Tibial nerve (tissue), 4 donors: ENCODE measurements around the gene HOXA5. TPM values are rescaled to one million over a fixed set of nuclear protein-coding genes. Genes with fewer than 3 reads are reported as not detected.
A peak's percentile ranks its signal among the peaks of the same experiment; 100 is the strongest.

Experiments
- DNase-seq, 2 donors: peaks; one replicate each; pipeline ENCODE4 v3.0.0-alpha.2; 2019; ENCODE audit warnings: low spot score in 2 of 2
- H3K27ac ChIP-seq, 4 donors: fragments of 200-600 bp; sonication (generic) in 3 of 4; one replicate each; pipeline ENCODE4 v1.5.1; 2017 to 2019; ENCODE audit warnings: mild to moderate bottlenecking in 1 of 4
- H3K27me3 ChIP-seq, 2 donors: fragments of 200-600 bp; sonication (generic) in 1 of 2; one replicate each; pipeline versions ENCODE4 v1.5.1 to v1.6.0; 2017 to 2019
- H3K36me3 ChIP-seq, 3 donors: fragments of 200-600 bp; sonication (generic); one replicate each; pipeline ENCODE4 v1.5.1; 2018 to 2019
- H3K4me1 ChIP-seq, 4 donors: fragments of 200-600 bp; sonication (generic) in 3 of 4; one replicate each; pipeline ENCODE4 v1.5.1; 2017 to 2019
- H3K4me3 ChIP-seq, 4 donors: fragments of 200-600 bp; sonication (generic) in 3 of 4; one replicate each; pipeline ENCODE4 v1.5.1; 2017 to 2019; ENCODE audit warnings: mild to moderate bottlenecking in 1 of 4, moderate library complexity in 1 of 4
- H3K9me3 ChIP-seq, 4 donors: fragments of 200-600 bp; sonication (generic) in 3 of 4; one replicate each; pipeline ENCODE4 v1.5.1; 2017 to 2019
- EP300 ChIP-seq, 2 donors: sonication (generic); formaldehyde crosslinking; IDR thresholded peaks; one replicate each; pipeline ENCODE4 v1.6.1; 2017; ENCODE audit warnings: antibody characterized with exemption in 2 of 2, mild to moderate bottlenecking in 1 of 2
- POLR2A ChIP-seq, 2 donors: fragments of 450-650 bp; IDR thresholded peaks; one replicate each; pipeline ENCODE4 v1.6.1; 2017; ENCODE audit warnings: antibody characterized with exemption in 2 of 2, mild to moderate bottlenecking in 2 of 2, moderate library complexity in 2 of 2
- WGBS, 2 donors: methylation state at CpG; one replicate each; pipeline ENCODE4 v1.1.5; 2018; 5-methylcytosine and 5-hydroxymethylcytosine counted together
- total RNA-seq, 4 donors: library from RNA; depleted of rRNA; stranded (reverse); fragments of >200 nt; gene quantifications; one replicate each; pipeline ENCODE4 v1.1.0, GENCODE V29; 2016
- TF ChIP-seq, protein P1 (sequence below), 5 experiments: fragments of 200-600 bp in 3 of 5; fragments of 450-650 bp in 2 of 5; sonication (generic) in 3 of 5; IDR thresholded peaks; one replicate each; pipeline ENCODE4 v1.5.1; 2016 to 2019; ENCODE audit warnings: antibody characterized with exemption in 5 of 5, mild to moderate bottlenecking in 3 of 5, moderate library complexity in 2 of 5

Gene HOXA5
- total RNA-seq, 4 donors from 2014 or later, result 12.0 to 25.9 (median 16.6) TPM

DNA sequence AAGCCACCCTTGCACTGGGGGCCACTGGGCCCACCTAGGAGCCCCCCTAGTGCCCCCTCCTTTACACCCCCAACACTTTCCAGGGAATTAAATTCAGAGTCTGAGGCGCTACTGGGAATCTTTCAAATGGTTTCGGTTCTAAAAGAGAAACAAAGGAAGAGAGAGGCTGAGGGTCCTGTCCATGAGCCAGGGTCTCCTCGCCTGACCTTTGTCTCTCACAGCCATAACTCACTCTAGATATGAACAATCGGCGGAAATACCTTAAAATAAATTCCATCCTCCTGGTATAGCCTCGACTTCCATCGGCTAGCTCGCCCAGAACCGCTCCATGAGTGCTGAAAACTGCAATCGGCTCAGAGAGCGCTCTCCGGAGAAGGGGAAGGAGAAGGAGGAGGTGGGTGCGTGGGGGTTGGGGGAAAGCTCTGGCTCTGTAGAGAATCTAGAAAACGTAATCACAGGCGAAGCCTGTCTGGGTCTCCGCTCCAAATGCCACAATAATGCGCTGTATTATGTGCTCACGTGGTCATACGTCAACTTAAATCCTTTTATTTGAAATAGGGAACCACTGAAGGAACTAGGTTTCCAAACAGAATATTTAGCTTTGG, 25.5 kb downstream of the HOXA5 start:
- H3K9me3 ChIP-seq, result no peaks in the 10 kb centered on the region
- no peak for TF ChIP-seq POLR2A (IDR thresholded peaks at IDR 0.05)
- TF ChIP-seq, protein P1, sequence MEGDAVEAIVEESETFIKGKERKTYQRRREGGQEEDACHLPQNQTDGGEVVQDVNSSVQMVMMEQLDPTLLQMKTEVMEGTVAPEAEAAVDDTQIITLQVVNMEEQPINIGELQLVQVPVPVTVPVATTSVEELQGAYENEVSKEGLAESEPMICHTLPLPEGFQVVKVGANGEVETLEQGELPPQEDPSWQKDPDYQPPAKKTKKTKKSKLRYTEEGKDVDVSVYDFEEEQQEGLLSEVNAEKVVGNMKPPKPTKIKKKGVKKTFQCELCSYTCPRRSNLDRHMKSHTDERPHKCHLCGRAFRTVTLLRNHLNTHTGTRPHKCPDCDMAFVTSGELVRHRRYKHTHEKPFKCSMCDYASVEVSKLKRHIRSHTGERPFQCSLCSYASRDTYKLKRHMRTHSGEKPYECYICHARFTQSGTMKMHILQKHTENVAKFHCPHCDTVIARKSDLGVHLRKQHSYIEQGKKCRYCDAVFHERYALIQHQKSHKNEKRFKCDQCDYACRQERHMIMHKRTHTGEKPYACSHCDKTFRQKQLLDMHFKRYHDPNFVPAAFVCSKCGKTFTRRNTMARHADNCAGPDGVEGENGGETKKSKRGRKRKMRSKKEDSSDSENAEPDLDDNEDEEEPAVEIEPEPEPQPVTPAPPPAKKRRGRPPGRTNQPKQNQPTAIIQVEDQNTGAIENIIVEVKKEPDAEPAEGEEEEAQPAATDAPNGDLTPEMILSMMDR (IDR thresholded peaks at IDR 0.05), result no peak
- TF ChIP-seq EP300 (IDR thresholded peaks at IDR 0.05), result no peak
- 59 to 62% methylated on average over 19 of the region's 19 CpGs for WGBS, 2 donors
- H3K4me3 ChIP-seq, result peak overlapping the region in 1 of 4 donors; percentile 4
- H3K36me3 ChIP-seq, result peaks cover 0 to 16% (median 0%) of the 10 kb centered on the region in 3 donors
- H3K4me1 ChIP-seq, result peaks cover 0 to 52% (median 1%) of the 10 kb centered on the region in 4 donors
- no peak for DNase-seq
- H3K27ac ChIP-seq, result peak overlapping the region in 3 of 4 donors; percentile 4 to 29 (median 19)
- H3K27me3 ChIP-seq, result peaks cover 0 to 40% of the 10 kb centered on the region in 2 donors

DNA sequence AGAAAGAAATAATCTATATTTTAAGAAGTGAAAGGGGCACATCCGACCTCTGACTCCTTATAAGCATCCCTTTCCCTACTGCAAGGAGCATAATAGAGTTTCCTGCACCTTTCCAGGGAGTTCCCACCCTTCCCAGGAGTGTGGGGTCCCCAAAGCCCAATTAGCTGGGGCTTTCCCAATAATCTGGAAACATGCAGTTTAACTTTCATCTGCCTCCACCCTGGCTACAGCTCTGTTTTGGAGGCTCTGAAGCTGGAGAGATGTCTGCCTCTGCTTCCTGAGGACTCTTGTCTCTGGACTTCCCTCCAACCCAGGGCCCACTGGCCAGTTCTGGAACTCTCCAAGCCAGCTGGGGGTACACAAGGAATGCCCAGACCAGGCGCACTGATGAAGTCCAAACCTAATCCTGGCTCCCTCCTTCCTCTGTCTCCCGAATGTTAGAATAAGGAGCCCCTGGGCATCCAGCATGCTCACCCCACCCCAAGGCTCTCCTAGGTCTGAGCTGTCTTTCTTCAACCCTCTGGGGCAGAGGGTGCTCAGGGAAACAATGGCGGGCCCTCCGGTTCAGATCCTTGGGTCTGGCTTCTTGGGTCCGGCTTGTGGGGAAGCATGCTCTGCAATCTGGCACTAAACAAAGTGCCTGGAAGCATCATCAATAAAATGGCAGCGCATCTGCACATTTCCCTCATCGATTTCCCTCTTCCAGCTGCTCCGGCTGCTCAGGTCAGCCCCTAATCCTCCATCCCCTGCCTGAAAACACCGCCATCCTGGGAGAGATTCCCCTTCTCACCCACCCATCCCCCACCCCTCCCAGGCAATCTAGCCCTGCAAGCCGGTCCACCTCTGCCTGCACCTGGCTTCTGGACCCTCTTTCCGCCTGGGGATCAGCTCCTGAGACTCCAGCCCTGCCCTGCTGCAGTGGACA, 26.3 kb downstream of the HOXA5 start:
- H3K4me3 ChIP-seq, result peak overlapping the region in 1 of 4 donors; percentile 4
- WGBS, 2 donors, result 76 to 78% methylated on average over 12 of the region's 12 CpGs

DNA sequence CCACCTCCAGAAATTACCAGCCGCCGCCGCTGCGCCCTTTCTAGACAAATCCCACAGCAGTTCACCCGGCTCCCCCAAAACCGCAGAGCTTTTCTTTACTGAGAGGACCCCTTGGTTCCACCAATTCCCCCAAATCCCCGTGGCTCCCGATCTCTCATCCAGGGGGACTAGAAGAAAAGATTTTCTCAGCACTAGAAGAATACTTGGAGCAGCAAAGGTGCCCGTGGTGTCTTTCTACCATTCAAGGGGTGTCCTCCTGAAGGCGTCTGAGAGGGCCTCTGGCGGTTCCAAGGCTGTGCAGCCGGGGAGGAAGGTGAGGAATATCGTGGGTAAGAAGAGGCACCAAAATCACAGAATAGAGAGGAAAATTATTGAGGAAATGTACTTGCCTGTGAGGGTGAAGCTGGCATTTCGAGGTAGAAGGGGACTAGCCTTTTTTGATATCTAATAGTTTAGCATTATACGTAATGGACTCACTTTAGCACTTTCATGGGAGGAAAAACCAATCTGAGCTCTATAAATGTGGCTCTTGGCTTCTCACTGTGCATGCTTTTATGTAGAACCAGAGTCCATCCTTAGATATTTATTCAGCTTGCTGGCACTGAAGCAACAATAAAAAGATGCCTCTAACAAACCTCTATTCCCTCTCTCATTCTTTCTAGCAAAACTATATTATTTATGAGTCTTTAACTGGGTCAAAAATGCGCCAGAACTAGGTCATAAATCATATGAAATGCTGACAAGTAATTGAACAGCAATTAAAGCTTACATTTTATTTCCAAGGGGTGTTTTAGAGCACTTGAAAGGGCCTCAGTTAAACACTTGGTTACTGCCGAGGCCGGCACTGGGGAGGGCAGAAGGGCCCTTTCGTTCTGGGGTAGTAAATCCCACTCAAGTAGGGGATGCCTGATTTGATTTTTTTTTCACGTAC, 27.2 kb downstream of the HOXA5 start:
- DNase-seq, result no peak
- H3K27ac ChIP-seq, result peak overlapping the region in 2 of 4 donors; percentile 29 to 83
- WGBS, 2 donors, result 78 to 81% methylated on average over 20 of the region's 20 CpGs
- peaks cover 0 to 7% (median 0%) of the 10 kb centered on the region in 3 donors for H3K36me3 ChIP-seq
- H3K4me3 ChIP-seq, result peak overlapping the region in 2 of 4 donors; percentile 6 to 18
- peaks cover 0 to 47% of the 10 kb centered on the region in 2 donors for H3K27me3 ChIP-seq
- H3K4me1 ChIP-seq, result peaks cover 0 to 59% (median 1%) of the 10 kb centered on the region in 4 donors
- no peaks in the 10 kb centered on the region for H3K9me3 ChIP-seq
- TF ChIP-seq POLR2A (IDR thresholded peaks at IDR 0.05), result no peak
- TF ChIP-seq, protein P1 (IDR thresholded peaks at IDR 0.05), result no peak
- no peak for TF ChIP-seq EP300 (IDR thresholded peaks at IDR 0.05)

More for the DNA sequence above, 26.3 kb downstream of the HOXA5 start:
- Histone ChIP-seq H3K9me3 (no peaks in the 10 kb centered on the region), H3K27ac (peak overlapping the region in 3 of 4 donors; percentile 19 to 83 (median 29)), H3K36me3 (peaks cover 0 to 11% (median 0%) of the 10 kb centered on the region in 3 donors), H3K27me3 (peaks cover 0 to 47% of the 10 kb centered on the region in 2 donors), H3K4me1 (peaks cover 0 to 54% (median 1%) of the 10 kb centered on the region in 4 donors)
- no peak for DNase-seq
- TF ChIP-seq, protein P1 (IDR thresholded peaks at IDR 0.05), result no peak

DNA sequence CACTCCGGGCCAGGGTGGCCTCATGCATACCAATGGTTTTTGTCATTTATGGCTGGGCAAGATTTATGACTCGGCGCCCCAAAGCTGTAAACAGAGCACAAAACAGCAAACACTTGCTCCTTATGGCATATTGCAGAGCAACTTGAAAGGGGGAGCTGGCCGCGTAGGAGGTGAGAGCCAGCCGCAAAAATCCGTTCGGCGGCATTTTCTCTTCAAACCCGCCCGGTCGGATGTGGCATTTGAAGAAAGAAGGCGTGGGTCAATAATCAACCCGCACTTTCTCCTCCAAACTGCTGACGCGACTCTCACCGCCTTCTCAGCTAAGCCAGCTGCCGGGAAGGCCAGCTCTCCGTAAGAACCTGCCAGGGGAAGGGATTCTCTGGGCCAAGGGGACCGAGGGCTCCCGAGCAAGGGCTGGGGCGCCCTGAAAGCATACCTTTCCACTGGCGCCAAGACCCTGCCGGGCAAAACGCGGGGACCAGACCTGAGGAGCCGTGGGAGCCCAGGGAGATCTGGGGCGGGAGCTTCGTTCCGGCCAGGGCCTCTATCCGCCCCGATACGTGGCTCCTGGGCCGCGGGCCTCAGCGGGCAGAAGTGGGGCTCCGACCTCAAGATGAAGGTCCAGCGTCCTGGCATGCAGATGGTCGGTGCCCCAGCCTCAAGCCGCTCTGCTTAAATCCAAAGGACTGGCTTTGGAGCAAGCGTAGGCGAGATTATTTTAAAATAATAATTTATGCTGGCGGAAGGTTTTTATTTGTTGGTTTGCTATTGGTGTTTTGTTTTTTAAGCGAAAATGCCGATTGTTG, 28.1 kb downstream of the HOXA5 start:
- DNase-seq, result no peak

More for the DNA sequence above, 28.1 kb downstream of the HOXA5 start:
- H3K4me3 ChIP-seq, result peak overlapping the region in 2 of 4 donors; percentile 6 to 18
- TF ChIP-seq, protein P1 (IDR thresholded peaks at IDR 0.05), result no peak
- TF ChIP-seq EP300 (IDR thresholded peaks at IDR 0.05) (no peak), POLR2A (IDR thresholded peaks at IDR 0.05) (no peak)
- H3K9me3 ChIP-seq, result no peaks in the 10 kb centered on the region
- H3K4me1 ChIP-seq, result peaks cover 0 to 61% (median 3%) of the 10 kb centered on the region in 4 donors
- peaks cover 0 to 7% (median 0%) of the 10 kb centered on the region in 3 donors for H3K36me3 ChIP-seq
- peaks cover 0 to 54% of the 10 kb centered on the region in 2 donors for H3K27me3 ChIP-seq
- H3K27ac ChIP-seq, result peak overlapping the region in 3 of 4 donors; percentile 29 to 83 (median 52)
- 65 to 72% methylated on average over 37 to 45 of the region's 45 CpGs for WGBS, 2 donors
